ENCODE measurements around the gene TXNDC12.

The TXNDC12 gene

DNA sequence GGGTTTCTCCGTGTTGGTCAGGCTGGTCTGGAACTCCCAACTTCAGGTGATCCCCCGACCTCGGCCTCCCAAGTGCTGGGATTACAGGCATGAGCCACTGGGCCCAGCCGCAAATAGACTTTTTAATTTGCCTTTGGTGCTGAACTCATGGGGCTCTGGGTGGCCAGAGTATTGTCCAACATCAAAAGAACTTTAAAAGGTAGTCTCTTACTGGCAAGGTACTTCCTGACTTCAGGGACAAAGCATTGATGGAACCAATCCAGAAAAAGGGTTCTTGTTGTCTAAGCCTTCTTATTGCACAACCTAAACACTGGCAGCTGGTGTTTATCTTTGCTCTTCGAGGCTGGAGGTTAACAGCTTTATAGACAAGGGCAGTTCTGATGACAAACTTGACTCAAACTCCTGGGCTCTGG, 17.6 kb downstream of the TXNDC12 start:
- Histone ChIP-seq H3K36me3 (ENCODE audit: control insufficient read depth in 2 of 2, insufficient read depth in 1 of 2, low read length in 2 of 2) (peaks cover 14 to 40% of the 10 kb centered on the region in 2 experiments; a peak in 2 of 3 replicates), H3K4me3 (ENCODE audit: low read depth, low read length) (no peak overlapping the region), H3K9me3 (ENCODE audit: control insufficient read depth, insufficient read depth, low read depth, low read length) (no peaks in the 10 kb centered on the region), H3K4me1 (ENCODE audit: control insufficient read depth, insufficient read depth, low read length) (no peaks in the 10 kb centered on the region), H3K27ac (ENCODE audit: extremely low read depth, low read depth, low read length) (no peak overlapping the region)
- ChIA-PET CTCF (interaction anchor here (0.6 kb wide), 1 partner anchor 28 kb away, joined by 3 read pairs; no protein-coding TSS in a partner anchor), POLR2A (interaction anchor here (0.7 kb wide), 1 partner anchor 1086 kb away, joined by 5 read pairs; no protein-coding TSS in a partner anchor)
- TF ChIP-seq ZNF169 (tag by site-specific recombination; IDR thresholded peaks at IDR 0.05), result no peak
- peak; percentile 75 for TF ChIP-seq ZSCAN16 (tag by site-specific recombination; IDR thresholded peaks at IDR 0.05)
- TF ChIP-seq ZNF394 (tag by site-specific recombination; IDR thresholded peaks at IDR 0.05; ENCODE audit: borderline replicate concordance), result no peak
- peak; percentile 7; the same call in 1 of the 2 replicates for TF ChIP-seq GLIS1 (tag by site-specific recombination; IDR thresholded peaks at IDR 0.05)

DNA sequence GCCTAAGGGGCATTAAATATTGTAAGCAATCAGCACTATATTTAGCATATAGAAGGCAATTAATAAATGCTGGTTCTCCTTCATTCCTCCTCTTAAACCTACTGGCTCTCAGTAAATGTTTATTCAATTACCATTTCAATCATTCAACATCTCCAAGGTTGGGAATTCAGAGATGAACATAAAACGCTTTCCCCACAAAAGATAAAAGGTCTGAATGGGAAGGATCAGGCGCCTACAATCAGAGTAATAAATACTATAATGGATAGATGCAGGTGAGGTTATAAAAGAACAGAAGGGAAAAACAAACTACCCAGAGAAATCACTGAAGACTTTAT, 21.0 kb downstream of the TXNDC12 start:
- ChIA-PET POLR2A (interaction anchor here (1.3 to 3.3 kb wide), 2 partner anchors 18 to 21 kb away, joined by 4 to 30 read pairs; partner anchors contain the start of genes BTF3L4 and TXNDC12), CTCF (no interaction called here)
- Histone ChIP-seq H3K4me1 (ENCODE audit: control insufficient read depth, insufficient read depth, low read length) (no peaks in the 10 kb centered on the region), H3K36me3 (ENCODE audit: control insufficient read depth in 2 of 2, insufficient read depth in 1 of 2, low read length in 2 of 2) (peaks cover 0 to 28% of the 10 kb centered on the region in 2 experiments; a peak in 2 of 3 replicates), H3K4me3 (ENCODE audit: low read depth, low read length) (no peak overlapping the region), H3K27ac (ENCODE audit: extremely low read depth, low read depth, low read length) (no peak overlapping the region), H3K9me3 (ENCODE audit: control insufficient read depth, insufficient read depth, low read depth, low read length) (no peaks in the 10 kb centered on the region)
- no peak for TF ChIP-seq ZNF174 (tag by site-specific recombination; IDR thresholded peaks at IDR 0.05)
- TF ChIP-seq ZNF366 (tag by site-specific recombination; conservative IDR thresholded peaks at IDR 0.05), result peak; percentile 29; the same call in 1 of the 2 replicates

GRCh38 chr1:52033190-52034049, 21.6 kb downstream of the TXNDC12 start, which contains the start of gene KTI12:
Gene KTI12 (minus strand): TSS chr1:52033810. CDS start chr1:52033761, 49 bp downstream.
- no peaks in the 10 kb centered on the region for H3K9me3 ChIP-seq (ENCODE audit: control insufficient read depth, insufficient read depth, low read depth, low read length)
- H3K4me1 ChIP-seq (ENCODE audit: control insufficient read depth, insufficient read depth, low read length), result no peaks in the 10 kb centered on the region
- POLR2A ChIA-PET, result interaction anchor here (0.7 to 3.3 kb wide), 3 partner anchors 19 to 76 kb away, joined by 3 to 30 read pairs (median 4); partner anchors contain the start of genes BTF3L4 and TXNDC12
- peaks cover 0 to 22% of the 10 kb centered on the region in 2 experiments; a peak in 2 of 3 replicates for H3K36me3 ChIP-seq (ENCODE audit: control insufficient read depth in 2 of 2, insufficient read depth in 1 of 2, low read length in 2 of 2)
- H3K27ac ChIP-seq (ENCODE audit: extremely low read depth, low read depth, low read length), result peak within 1 kb of the TSS; percentile 58; the same call in 1 of the 2 replicates
- H3K4me3 ChIP-seq (ENCODE audit: low read depth, low read length), result peak within 1 kb of the TSS; percentile 88
- CTCF ChIA-PET, result no interaction called here
- TF ChIP-seq ZNF677 (tag by site-specific recombination; IDR thresholded peaks at IDR 0.05) (no peak), ZNF138 (tag by site-specific recombination; IDR thresholded peaks at IDR 0.05; ENCODE audit: borderline replicate concordance) (no peak), ZNF184 (tag by site-specific recombination; IDR thresholded peaks at IDR 0.05) (no peak), ZEB2 (tag by site-specific recombination; IDR thresholded peaks at IDR 0.05) (0 out of 2 replicates have a peak, but pooled peaks have one; percentile 13), ZXDB (tag by site-specific recombination; IDR thresholded peaks at IDR 0.05) (peak; percentile 77), ZNF391 (tag by site-specific recombination; IDR thresholded peaks at IDR 0.05; ENCODE audit: borderline replicate concordance, low read depth) (peak; percentile 58; the same call in 1 of the 2 replicates), ZNF433 (tag by site-specific recombination; IDR thresholded peaks at IDR 0.05; ENCODE audit: low read depth) (no peak), ZNF610 (tag by site-specific recombination; IDR thresholded peaks at IDR 0.05; ENCODE audit: borderline replicate concordance) (peak; percentile 95), ZNF10 (tag by site-specific recombination; IDR thresholded peaks at IDR 0.05) (no peak), ZNF791 (tag by site-specific recombination; IDR thresholded peaks at IDR 0.05) (no peak), GLIS1 (tag by site-specific recombination; IDR thresholded peaks at IDR 0.05) (0 out of 2 replicates have a peak, but pooled peaks have one; percentile 4), ZNF777 (tag by site-specific recombination; IDR thresholded peaks at IDR 0.05; ENCODE audit: borderline replicate concordance) (peak; percentile 47; the same call in 1 of the 2 replicates), ZBTB20 (tag by site-specific recombination; IDR thresholded peaks at IDR 0.05) (no peak; the same call in 1 of the 2 replicates), ZNF660 (tag by site-specific recombination; IDR thresholded peaks at IDR 0.05) (no peak), YY1 (tag by site-specific recombination; IDR thresholded peaks at IDR 0.05) (peak; percentile 83)
- TF ChIP-seq, protein P1, sequence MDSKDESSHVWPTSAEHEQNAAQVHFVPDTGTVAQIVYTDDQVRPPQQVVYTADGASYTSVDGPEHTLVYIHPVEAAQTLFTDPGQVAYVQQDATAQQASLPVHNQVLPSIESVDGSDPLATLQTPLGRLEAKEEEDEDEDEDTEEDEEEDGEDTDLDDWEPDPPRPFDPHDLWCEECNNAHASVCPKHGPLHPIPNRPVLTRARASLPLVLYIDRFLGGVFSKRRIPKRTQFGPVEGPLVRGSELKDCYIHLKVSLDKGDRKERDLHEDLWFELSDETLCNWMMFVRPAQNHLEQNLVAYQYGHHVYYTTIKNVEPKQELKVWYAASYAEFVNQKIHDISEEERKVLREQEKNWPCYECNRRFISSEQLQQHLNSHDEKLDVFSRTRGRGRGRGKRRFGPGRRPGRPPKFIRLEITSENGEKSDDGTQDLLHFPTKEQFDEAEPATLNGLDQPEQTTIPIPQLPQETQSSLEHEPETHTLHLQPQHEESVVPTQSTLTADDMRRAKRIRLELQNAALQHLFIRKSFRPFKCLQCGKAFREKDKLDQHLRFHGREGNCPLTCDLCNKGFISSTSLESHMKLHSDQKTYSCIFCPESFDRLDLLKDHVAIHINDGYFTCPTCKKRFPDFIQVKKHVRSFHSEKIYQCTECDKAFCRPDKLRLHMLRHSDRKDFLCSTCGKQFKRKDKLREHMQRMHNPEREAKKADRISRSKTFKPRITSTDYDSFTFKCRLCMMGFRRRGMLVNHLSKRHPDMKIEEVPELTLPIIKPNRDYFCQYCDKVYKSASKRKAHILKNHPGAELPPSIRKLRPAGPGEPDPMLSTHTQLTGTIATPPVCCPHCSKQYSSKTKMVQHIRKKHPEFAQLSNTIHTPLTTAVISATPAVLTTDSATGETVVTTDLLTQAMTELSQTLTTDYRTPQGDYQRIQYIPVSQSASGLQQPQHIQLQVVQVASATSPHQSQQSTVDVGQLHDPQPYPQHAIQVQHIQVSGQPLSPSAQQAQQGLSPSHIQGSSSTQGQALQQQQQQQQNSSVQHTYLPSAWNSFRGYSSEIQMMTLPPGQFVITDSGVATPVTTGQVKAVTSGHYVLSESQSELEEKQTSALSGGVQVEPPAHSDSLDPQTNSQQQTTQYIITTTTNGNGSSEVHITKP (tag by site-specific recombination; IDR thresholded peaks at IDR 0.05), result peak; percentile 62
- TF ChIP-seq, protein P2, sequence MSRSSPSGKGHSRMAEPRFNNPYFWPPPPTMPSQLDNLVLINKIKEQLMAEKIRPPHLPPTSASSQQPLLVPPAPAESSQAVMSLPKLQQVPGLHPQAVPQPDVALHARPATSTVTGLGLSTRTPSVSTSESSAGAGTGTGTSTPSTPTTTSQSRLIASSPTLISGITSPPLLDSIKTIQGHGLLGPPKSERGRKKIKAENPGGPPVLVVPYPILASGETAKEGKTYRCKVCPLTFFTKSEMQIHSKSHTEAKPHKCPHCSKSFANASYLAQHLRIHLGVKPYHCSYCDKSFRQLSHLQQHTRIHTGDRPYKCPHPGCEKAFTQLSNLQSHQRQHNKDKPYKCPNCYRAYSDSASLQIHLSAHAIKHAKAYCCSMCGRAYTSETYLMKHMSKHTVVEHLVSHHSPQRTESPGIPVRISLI (tag by site-specific recombination; IDR thresholded peaks at IDR 0.05), result no peak
